Sigmoid colon (tissue), 4 donors: ENCODE results near the gene DOCK3.

ENCODE experiments used
- EP300 ChIP-seq, 4 donors: sonication (generic); formaldehyde crosslinking; IDR thresholded peaks; one replicate each; pipeline ENCODE4 v1.6.1; 2017; ENCODE audit warnings: antibody characterized with exemption in 4 of 4
- POLR2A ChIP-seq, 2 donors: fragments of 450-650 bp; IDR thresholded peaks; one replicate each; pipeline ENCODE4 v1.6.1; 2016; ENCODE audit warnings: antibody characterized with exemption in 2 of 2, mild to moderate bottlenecking in 2 of 2, moderate library complexity in 2 of 2
- POLR2AphosphoS5 ChIP-seq, 4 donors: sonication (generic); formaldehyde crosslinking; IDR thresholded peaks; one replicate each; pipeline ENCODE4 v1.6.1; 2017; ENCODE audit warnings: antibody characterized with exemption in 4 of 4
- TF ChIP-seq, protein P1 (sequence below), 4 experiments: fragments of 450-650 bp in 3 of 4; fragments of 200-600 bp in 1 of 4; IDR thresholded peaks; one replicate each; pipeline ENCODE4 v1.5.1; 2016 to 2019; ENCODE audit warnings: antibody characterized with exemption in 4 of 4, mild to moderate bottlenecking in 3 of 4, moderate library complexity in 2 of 4

DNA sequence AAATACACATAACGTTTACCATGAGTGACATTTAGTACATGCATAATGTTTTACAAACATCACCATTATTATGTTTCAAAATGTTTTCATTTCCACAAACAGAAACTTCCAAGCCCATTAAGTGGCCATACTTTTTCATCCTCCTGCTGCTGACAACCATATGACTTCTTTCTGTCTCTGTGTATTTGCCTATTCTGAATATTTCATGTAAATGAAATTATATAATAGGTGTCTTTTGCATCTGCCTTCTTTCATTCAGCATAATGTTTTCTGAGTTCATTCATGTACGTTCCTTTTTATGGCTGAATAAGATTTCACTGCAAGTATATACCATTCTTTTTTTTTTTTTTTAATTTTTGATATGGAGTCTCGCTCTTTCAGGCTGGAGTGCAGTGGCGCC is 209.0 kb downstream of the DOCK3 start:
- TF ChIP-seq POLR2A (IDR thresholded peaks at IDR 0.05) = no peak
- TF ChIP-seq EP300 (IDR thresholded peaks at IDR 0.05) = no peak
- no peak for TF ChIP-seq POLR2AphosphoS5 (IDR thresholded peaks at IDR 0.05)
- TF ChIP-seq, protein P1, sequence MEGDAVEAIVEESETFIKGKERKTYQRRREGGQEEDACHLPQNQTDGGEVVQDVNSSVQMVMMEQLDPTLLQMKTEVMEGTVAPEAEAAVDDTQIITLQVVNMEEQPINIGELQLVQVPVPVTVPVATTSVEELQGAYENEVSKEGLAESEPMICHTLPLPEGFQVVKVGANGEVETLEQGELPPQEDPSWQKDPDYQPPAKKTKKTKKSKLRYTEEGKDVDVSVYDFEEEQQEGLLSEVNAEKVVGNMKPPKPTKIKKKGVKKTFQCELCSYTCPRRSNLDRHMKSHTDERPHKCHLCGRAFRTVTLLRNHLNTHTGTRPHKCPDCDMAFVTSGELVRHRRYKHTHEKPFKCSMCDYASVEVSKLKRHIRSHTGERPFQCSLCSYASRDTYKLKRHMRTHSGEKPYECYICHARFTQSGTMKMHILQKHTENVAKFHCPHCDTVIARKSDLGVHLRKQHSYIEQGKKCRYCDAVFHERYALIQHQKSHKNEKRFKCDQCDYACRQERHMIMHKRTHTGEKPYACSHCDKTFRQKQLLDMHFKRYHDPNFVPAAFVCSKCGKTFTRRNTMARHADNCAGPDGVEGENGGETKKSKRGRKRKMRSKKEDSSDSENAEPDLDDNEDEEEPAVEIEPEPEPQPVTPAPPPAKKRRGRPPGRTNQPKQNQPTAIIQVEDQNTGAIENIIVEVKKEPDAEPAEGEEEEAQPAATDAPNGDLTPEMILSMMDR (IDR thresholded peaks at IDR 0.05) = no peak
